T-helper 2 cell treated with Interferon-gamma antibody and Interleukin-4, amounts not matched to agents 5 μg/mL and 100 μg/mL, for 36 hours (primary cell): ENCODE measurements around the gene PYDC1.
A peak's percentile ranks its signal among the peaks of the same experiment; 100 is the strongest.
"Not testable (repeated sequence)": the region's sequence is repeated elsewhere in the genome, so short reads cannot be mapped to it uniquely, and the experiment has no call there.

Experiments used
- DNase-seq: peaks from one replicate; pipeline ENCODE4 v3.0.0; 2021; ENCODE audit warnings: low spot score
- H3K27ac Mint-ChIP-seq: one replicate; pipeline ENCODE4 v1.8.0; 2021; ENCODE audit warnings: mild to moderate bottlenecking, mixed read lengths
- H3K27me3 Mint-ChIP-seq: one replicate; pipeline ENCODE4 v1.8.0; 2021; ENCODE audit warnings: low read depth, mixed read lengths
- H3K36me3 Mint-ChIP-seq: one replicate; pipeline ENCODE4 v1.8.0; 2021; ENCODE audit warnings: low read depth, mixed read lengths
- H3K4me1 Mint-ChIP-seq: one replicate; pipeline ENCODE4 v1.8.0; 2021; ENCODE audit warnings: low read depth, mixed read lengths
- H3K4me3 Mint-ChIP-seq: one replicate; pipeline ENCODE4 v1.8.0; 2022; ENCODE audit warnings: mild to moderate bottlenecking, moderate library complexity, mixed read lengths
- H3K9me3 Mint-ChIP-seq: one replicate; pipeline ENCODE4 v1.8.0; 2021; ENCODE audit warnings: mixed read lengths

PYDC1 gene

DNA sequence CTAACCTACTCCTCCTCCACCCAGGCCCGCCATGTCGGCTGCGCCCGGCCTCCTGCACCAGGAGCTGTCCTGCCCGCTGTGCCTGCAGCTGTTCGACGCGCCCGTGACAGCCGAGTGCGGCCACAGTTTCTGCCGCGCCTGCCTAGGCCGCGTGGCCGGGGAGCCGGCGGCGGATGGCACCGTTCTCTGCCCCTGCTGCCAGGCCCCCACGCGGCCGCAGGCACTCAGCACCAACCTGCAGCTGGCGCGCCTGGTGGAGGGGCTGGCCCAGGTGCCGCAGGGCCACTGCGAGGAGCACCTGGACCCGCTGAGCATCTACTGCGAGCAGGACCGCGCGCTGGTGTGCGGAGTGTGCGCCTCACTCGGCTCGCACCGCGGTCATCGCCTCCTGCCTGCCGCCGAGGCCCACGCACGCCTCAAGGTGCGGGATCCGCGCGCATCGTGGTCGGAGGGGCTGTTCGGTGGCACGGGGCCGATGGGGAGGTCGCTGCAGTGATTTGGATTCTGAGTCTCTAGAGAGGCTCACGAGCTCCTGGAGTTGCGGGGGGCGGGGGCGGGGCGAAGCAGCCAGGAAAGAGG, 2.1 kb downstream of the PYDC1 start:
- H3K4me3 Mint-ChIP-seq, result peak overlapping the region; percentile 29
- H3K27me3 Mint-ChIP-seq, result peaks cover 47% of the 10 kb centered on the region
- H3K36me3 Mint-ChIP-seq, result no peaks in the 10 kb centered on the region
- H3K9me3 Mint-ChIP-seq, result no peaks in the 10 kb centered on the region
- H3K4me1 Mint-ChIP-seq, result peaks cover 23% of the 10 kb centered on the region
- DNase-seq, result no peak
- H3K27ac Mint-ChIP-seq, result no peak overlapping the region

DNA sequence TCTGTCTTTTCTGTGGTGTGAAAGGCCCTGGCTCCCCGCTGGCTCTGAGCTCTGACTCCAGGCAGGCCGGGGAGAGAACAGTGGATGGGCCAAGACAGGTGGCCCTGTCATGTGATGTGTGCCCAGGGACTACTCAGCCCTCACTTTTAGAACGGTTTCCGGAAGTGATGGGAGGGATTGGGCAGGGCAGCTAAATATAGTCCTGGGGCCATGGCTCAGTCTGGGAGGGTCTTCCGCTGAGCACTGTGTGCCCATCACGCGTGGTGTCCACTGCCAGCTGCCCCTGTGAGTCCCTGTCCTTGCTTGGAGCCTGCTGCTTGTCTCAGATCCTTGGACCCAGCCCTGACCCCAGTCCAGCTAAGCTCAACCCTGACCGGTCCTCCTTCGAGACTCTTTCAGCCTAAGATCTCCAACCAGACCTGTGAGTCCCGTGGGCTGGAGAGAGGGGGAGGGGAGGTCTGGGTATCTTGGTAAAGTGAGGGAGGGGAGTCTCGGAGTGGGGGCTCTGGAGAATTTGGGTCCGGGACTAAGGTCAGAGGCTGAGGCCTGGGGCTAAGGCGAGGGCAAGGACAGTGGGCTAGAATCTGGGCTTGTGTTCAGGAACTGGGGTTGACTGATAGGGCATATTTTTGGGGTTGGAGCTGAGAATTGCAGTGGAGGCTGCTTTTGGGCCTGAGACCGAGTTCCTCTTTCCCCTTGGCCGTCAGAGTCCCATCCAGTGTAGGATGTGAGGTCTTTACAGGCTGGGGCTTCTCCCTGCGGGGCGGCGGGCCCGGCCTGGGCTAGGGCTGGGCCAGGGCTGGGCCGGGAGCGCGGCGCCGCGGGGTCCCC, 2.8 kb downstream of the PYDC1 start, which contains the start of gene TRIM72:
Gene TRIM72, plus strand, starts transcription at position 243 of the 831 bp plus-strand sequence. CDS start 620 bp downstream, outside the sequence.
- Mint-ChIP-seq H3K4me1 (peaks cover 23% of the 10 kb centered on the region), H3K36me3 (no peaks in the 10 kb centered on the region), H3K27me3 (peaks cover 45% of the 10 kb centered on the region), H3K9me3 (no peaks in the 10 kb centered on the region), H3K27ac (no peak within 1 kb of the TSS), H3K4me3 (peak within 1 kb of the TSS; percentile 29)
- no peak for DNase-seq

DNA sequence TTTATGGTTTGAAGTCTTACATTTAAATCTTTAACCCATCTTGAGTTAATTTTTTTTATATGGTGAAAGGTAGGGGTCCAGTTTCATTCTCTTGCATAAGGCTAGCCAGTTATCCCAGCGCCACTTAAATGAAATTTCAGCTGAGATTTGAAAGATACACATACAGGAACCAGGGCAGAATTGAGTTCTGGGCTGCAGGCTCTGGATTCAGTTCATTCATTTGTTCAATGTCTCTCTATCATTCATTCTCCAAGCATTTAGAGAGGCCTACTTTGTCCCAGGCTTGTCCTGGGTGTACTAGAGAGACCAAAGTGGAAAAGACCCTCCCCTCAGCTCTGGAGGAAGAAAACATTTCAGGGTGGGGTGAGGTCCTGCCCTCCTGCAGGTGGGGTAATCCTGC, 3.6 kb downstream of the PYDC1 start:
- Mint-ChIP-seq H3K4me3 (no peak overlapping the region), H3K4me1 (peaks cover 23% of the 10 kb centered on the region), H3K9me3 (no peaks in the 10 kb centered on the region), H3K27ac (no peak overlapping the region), H3K27me3 (peaks cover 39% of the 10 kb centered on the region), H3K36me3 (no peaks in the 10 kb centered on the region)
- no peak for DNase-seq

DNA sequence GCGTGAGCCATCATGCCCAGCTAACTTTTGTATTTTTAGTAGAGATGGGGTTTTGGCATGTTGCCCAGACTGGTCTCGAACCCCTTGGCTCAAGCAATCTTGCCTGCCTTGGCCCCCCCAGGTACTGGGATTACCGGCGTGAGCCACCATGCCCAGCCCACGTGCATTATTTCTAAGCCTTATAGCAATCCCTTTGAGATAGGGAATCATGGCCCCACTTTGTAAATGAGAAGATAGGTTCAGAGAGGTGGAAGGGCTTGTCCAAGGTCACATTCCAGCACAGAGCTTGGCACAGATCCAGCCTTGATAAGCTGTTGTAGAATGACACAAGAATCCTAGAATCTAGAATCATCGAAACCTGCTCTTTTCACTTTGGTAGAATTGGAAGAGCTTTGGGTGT, 10.2 kb downstream of the PYDC1 start:
- DNase-seq, result no peak
- Mint-ChIP-seq H3K4me3 (no peak overlapping the region), H3K27me3 (peaks cover 9% of the 10 kb centered on the region), H3K4me1 (peaks cover 24% of the 10 kb centered on the region), H3K27ac (no peak overlapping the region), H3K36me3 (peaks cover 3% of the 10 kb centered on the region), H3K9me3 (no peaks in the 10 kb centered on the region)

DNA sequence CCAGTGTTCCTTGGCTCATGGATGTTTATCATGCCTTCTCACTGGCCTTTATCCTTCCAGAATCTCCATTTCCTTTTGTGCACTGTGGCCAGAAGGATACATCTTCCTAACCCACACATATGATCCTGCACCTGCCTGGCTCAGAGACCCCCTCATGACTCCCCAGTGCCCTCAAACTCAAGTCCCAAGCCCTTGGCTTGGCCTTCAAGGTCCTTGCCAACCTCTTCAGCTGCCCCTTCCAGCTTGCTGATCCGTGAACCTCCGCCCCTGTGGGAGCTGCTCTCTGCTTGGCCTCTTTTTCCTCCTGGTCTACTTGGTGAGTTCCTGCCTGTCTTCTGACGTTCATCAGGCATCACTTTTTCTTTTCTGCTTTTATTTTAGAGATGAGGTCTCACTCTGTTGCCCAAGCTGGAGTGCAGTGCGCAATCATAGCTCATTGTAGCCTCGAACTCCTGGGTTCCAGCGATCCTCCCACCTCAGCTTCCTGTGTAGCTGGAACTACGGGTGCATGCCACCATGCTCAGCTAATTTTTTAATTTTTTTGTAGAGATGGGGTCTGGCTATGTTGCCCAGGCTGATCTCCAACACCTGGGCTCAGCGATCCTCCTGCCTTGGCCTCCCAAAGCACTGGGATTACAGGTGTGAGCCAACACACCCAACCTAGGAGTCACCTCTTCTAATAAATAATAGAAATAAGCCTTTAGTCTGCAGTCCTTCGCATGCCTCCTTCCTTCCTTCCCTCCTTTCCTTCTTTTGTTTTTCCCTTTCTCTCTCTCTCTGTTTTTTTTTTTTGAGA, 11.9 kb downstream of the PYDC1 start:
- Mint-ChIP-seq H3K36me3 (peaks cover 11% of the 10 kb centered on the region), H3K9me3 (no peaks in the 10 kb centered on the region), H3K27me3 (peaks cover 9% of the 10 kb centered on the region), H3K27ac (no peak overlapping the region), H3K4me3 (no peak overlapping the region), H3K4me1 (peaks cover 29% of the 10 kb centered on the region)
- no peak for DNase-seq

DNA sequence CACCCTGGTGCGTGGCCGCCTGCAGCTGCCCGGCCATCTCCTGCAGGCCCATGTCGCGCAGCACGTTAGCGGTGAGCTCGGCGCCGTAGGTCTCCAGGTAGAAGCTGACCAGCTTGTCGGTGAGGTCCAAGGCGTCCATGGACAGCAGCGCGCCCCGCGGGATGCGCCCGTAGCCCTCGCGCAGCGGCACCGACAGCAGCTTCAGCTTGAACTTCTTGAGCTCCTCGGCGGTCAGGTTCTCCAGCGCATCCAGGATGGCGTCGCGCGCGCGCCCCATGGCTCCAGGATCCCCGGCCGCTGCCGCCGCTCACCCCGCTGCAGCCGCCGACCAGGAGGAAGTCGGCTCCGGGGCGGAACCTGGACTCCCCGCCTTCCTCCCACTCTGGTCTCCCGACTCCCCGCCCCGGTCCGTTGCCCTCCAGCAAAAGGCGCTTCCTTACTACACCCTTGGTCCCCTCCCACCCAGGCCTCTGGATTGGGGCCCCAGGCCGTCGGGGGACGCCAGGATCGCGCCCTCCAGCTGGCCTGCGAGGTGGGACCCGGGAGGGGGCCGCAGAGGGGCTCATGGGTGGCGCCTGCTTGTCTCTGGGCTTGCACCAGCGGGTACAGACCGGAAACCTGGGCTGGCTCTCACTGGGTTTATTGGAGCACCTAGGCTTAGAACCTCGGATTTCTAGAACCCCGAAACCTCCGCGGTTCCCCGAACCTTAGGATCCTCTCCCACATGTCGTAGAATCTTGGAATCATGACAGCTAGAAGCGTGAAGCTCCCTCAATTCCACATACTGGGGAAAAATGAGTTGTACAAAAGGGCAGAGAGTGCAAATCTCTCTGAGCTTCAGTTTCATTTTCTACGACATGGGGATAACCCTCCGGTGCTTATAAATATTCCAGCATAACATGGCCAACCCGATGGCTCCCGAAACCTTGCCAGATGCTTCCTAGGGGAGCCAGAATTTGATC, 14.2 kb downstream of the PYDC1 start, which contains the start of gene PYCARD:
Gene PYCARD, minus strand, starts transcription at position 347 of the 962 bp plus-strand sequence. Its CDS starts 70 bp downstream, at position 277.
- Mint-ChIP-seq H3K9me3 (no peaks in the 10 kb centered on the region), H3K27ac (peak within 1 kb of the TSS; percentile 84), H3K4me3 (peak within 1 kb of the TSS; percentile 90), H3K27me3 (peaks cover 9% of the 10 kb centered on the region), H3K36me3 (peaks cover 21% of the 10 kb centered on the region), H3K4me1 (peaks cover 46% of the 10 kb centered on the region)
- peak; percentile 37 for DNase-seq

DNA sequence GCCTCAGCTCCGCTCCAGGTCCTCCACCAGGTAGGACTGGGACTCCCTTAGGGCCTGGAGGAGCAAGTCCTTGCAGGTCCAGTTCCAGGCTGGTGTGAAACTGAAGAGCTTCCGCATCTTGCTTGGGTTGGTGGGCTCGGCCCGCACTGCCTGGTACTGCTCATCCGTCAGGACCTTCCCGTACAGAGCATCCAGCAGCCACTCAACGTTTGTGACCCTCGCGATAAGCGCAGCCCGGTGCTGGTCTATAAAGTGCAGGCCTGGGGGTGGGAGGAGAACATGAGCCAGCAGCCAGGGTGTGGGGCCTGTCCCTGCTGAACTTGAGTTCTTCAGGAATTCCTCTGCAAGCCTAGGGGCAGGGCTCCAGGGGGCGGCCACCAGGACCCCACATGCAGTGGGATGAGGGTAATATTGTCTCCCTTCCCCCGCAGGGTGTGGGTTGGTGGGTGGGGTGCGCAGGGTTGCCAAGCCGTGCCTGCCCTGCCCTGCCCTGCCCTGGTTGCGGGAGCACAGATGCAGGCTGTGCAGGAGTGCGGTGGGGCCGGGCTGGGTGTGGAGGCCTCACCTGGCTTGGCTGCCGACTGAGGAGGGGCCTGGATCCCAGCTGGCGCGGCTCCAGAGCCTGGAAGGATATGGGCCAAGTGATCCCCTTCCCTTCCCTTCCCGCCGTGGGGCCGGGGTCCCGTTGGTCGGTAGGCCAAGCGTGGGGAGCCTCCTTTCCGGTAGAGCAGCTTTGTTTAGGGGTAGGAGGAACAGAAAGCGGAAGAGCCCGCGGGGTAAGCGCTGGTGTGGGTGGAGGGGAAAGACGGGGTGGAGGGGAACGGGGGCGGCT, 15.1 kb downstream of the PYDC1 start:
- DNase-seq, result no peak
- Mint-ChIP-seq H3K4me3 (peak overlapping the region; percentile 90), H3K9me3 (no peaks in the 10 kb centered on the region), H3K36me3 (peaks cover 25% of the 10 kb centered on the region), H3K27me3 (peaks cover 5% of the 10 kb centered on the region), H3K27ac (peak overlapping the region; percentile 84), H3K4me1 (peaks cover 47% of the 10 kb centered on the region)

DNA sequence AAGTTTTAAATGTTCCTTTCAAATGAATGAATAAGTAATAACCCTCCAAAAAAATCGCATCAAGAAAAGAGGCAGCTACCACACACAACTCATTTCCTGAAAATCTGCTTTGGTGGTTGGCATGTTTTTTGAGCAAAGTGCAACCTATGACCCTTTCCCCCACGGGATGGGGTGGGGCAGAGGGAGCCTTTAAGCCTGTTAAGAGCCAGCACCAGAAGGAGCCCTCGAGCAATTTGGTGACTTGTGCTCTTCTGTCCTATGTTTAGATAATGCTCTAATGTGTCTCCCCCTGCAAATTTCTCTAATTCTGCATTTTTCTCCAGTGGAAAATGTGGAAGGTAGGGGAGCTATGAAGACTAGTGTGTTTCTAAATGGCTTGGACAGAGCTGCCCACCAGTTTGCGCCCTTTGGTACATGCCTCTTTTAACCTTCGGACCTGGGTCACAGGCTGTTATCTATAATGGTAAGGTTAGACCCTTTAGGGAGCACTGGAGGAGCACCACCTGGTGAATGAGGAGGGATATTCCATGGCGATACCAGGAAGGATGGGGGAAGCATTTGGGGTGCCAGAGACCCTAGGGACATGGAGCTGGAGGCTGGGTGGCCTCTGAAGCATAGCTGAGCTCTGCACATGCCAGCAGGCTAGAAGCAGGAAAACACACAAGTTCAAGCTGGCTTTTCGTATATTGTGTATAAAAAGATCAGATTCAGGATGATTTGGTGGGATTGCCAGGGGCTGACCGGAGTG, 15.9 kb downstream of the PYDC1 start:
- peak overlapping the region; percentile 80 for H3K27ac Mint-ChIP-seq
- peaks cover 48% of the 10 kb centered on the region for H3K4me1 Mint-ChIP-seq
- no peaks in the 10 kb centered on the region for H3K9me3 Mint-ChIP-seq
- no peaks in the 10 kb centered on the region for H3K27me3 Mint-ChIP-seq
- H3K36me3 Mint-ChIP-seq, result peaks cover 32% of the 10 kb centered on the region
- peak overlapping the region; percentile 90 for H3K4me3 Mint-ChIP-seq
- peak; percentile 56 for DNase-seq

DNA sequence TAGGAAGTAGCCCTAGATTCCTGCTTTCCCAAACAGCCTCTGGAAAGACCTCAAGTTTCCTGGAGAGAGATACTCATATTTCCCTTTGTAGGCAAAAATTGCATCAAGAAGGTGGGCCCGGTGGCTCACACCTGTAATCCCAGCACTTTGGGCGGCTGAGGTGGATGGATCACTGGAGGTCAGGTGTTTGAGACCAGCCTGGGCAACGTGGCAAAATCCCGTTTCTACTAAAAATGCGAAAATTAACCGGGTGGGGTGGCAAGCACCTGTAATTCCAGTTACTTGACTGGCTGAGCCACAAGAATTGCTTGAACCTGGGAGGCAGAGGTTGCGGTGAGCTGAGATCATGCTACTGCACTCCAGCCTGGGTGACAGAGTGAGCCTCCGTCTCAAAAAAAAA, 16.8 kb downstream of the PYDC1 start:
- Mint-ChIP-seq H3K4me3 (peak overlapping the region; percentile 8), H3K36me3 (peaks cover 38% of the 10 kb centered on the region), H3K4me1 (peaks cover 48% of the 10 kb centered on the region), H3K27ac (peak overlapping the region; percentile 52)
- not testable (repeated sequence) for DNase-seq, H3K27me3 Mint-ChIP-seq, H3K9me3 Mint-ChIP-seq

DNA sequence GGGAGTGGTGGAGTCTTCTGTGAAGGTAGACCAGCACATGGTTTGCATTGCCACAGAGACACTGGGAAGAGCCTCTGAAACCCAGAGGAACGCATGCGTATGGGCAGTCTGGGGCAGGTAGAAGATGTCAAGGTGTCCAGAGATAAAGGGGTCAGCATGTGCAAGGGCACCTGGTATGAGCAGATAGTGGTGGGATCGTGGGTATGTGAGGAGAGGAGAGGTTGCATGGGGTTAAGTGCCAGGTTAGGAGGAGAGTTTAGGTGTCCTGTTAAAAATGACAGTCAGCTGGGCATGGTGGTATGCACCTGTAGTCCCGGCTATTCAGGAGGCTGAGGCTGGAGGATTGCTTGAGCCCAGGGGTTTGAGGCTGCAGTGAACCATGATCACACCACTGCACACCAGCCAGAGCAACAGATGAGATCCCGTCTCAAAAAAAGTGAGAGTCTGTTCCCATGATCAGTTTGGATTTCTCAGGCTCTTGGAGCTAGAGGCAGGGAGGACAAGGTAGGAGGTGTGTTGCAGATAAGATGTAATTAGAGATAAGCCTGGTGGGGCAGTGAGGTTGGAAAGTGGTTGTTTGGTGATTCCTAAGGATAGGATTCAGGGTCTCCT, 17.4 kb downstream of the PYDC1 start:
- H3K27ac Mint-ChIP-seq, result peak overlapping the region; percentile 52
- H3K4me1 Mint-ChIP-seq, result peaks cover 44% of the 10 kb centered on the region
- peaks cover 43% of the 10 kb centered on the region for H3K36me3 Mint-ChIP-seq
- H3K9me3 Mint-ChIP-seq, result no peaks in the 10 kb centered on the region
- H3K4me3 Mint-ChIP-seq, result peak overlapping the region; percentile 8
- no peak for DNase-seq
- no peaks in the 10 kb centered on the region for H3K27me3 Mint-ChIP-seq

DNA sequence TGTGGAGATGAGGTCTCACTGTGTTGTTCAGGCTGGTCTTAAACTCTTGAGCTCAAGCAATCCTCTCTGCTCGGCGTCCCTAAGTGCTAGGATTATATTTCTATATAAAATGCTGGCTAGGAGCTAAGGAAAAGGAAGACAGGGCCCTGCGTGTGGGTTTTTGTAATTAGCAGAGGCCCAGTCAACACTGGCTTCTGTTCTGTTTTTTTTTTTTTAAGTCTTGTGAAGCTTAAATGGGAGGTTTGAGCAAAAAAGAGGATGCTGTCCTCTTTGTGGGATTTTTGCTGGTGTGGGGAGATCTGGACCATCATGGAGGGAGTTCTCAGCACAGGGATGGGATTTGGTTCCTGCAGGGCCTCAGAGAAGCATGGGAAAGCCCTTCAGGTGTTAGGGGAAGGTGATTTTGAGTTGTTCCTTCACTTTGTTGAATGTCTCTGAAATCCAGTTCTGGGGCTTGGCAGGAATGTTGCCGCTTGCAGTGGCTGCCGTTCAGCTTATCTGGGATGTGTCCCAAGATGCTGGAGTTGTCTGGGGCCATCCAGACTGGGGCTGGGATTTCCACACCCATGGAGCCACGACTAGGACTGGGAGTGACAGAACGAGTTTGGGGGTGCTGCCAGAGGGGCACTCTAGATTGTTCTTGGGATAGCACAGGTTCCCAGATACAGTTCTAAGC, 18.6 kb downstream of the PYDC1 start:
- no peak overlapping the region for H3K4me3 Mint-ChIP-seq
- H3K27me3 Mint-ChIP-seq, result no peaks in the 10 kb centered on the region
- peaks cover 43% of the 10 kb centered on the region for H3K4me1 Mint-ChIP-seq
- H3K36me3 Mint-ChIP-seq, result peaks cover 51% of the 10 kb centered on the region
- DNase-seq, result no peak
- peak overlapping the region; percentile 51 for H3K27ac Mint-ChIP-seq
- no peaks in the 10 kb centered on the region for H3K9me3 Mint-ChIP-seq
